NCI-H1092 treated with DMSO at 0.1 percent for 48 hours (cell line): ENCODE measurements around the gene GLIS2.

Source experiments
- DNase-seq: peaks from one replicate; lab custom pipeline; 2025; lab: John Stamatoyannopoulos, UW

GLIS2 gene

DNA sequence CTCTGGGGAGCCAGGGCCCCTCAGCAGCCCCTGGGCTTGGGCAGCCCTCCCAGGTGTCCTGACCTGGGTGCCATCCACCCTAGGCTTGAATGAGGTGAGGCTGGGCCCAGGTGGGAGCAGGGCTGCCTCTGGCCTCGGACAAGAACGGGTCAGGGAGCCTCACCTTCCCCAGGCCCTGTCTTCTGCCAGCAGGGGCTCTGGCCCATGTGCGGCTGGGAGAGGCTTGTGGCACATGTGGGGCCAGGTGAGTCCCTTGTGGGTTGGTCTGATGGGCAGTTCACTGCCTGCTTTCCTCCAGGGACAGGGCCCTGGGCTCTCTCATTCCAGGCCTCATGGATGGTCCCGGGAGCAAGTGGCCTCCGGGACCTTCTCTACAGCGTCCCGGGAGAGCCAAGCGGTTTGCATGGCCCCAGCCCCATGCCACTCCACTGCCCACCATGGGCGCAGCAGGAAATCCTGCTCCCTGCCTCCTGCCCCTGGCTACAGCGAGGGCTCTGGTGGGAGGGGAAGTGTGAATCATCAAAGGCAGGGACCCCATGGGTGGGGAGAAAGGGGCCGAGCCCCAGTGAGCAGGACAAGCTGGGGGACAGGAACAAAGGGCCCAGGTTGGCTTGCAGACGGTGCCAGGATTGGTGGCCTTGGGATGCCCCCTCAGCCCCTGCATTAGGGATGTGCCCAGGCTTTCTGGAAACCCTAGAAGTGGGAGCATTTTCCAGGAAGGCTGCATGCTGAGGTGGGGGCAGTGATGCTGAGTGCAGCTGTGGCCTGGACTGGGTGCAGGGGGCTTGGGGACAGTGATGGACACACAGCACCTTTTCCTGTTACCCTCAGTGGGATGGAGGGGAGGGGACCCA, 68.0 kb downstream of the GLIS2 start:
- DNase-seq: no peak

DNA sequence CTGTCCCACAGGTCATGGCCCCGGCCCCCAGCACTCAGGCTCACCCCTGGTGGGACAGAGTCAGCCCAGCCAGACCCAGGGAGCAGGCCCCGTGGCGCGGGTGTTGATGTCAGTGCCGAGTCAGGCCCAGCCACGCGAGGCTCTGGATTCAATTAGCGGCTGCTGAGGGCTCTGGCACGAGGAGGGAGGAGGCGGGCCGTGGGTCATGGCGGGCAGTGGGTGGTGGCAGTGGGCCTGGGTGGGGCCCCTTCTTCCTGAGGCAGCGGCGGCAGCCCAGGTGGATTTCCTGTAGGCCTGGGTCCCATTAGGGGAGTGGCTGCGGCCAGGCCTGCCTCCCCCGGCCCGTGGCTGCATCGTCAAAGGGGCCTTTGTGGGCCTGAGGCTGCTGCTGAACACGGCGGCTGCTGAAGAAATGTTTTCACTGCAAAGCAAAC, 68.7 kb downstream of the GLIS2 start:
- no peak for DNase-seq

- DNase-seq: no peak
These were observed 69.4 kb downstream of the GLIS2 start for GRCh38 chr16:4385066-4385788.

GRCh38 chr16:4385789-4386450, 70.1 kb downstream of the GLIS2 start:
- DNase-seq: no peak

DNA sequence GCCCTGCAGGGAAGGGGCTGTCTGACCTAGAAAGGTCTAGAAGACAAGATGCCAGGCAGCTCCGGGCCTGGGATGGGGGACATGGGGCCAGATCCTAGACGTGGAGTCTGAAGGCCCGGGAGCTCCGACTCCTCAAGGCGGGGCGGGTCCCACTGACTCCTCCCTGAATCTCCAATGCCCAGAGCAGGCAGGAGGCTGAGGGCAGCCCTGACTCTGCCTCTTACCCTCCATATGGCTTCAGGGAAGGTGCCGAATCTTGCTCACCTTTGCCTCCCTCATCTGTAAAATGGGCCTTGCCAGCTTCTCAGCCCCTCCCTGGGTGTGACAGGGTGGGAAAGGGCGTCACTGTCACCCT, 70.6 kb downstream of the GLIS2 start:
- no peak for DNase-seq

GRCh38 chr16:4386951-4387565, 71.2 kb downstream of the GLIS2 start:
- DNase-seq: no peak

DNA sequence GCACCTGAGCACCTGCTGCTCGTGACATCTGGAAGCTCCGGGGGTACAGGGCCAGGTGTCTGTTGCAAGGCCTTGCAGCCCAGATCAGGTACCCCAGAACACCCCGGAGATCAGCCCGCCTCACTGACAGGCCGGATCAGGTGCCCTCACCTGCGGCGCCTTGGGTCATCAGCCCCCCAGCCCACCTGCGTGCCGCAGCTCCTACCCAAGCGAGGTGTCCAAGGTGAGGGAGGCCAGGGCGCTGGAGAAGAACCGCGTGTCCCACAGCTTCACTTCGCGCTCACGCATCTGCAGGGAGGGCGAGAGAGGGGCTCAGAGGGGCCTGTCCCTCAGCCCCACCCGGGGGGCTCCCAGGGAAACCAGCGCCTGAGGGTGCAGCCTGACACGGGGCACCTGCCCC, 71.9 kb downstream of the GLIS2 start:
- DNase-seq: no peak

GRCh38 chr16:4388271-4389021, 72.6 kb downstream of the GLIS2 start:
- DNase-seq: no peak
